Measurements from ENCODE around the gene TMEM9. TPM values are rescaled to one million over a fixed set of nuclear protein-coding genes. Genes with fewer than 3 reads are reported as not detected.

Gene TMEM9
- total and polyA plus RNA-seq, 2 of the 8 experiments (the other 6 are each of a cell fraction or from before 2014, with no cell fraction given): 79.9 to 181 TPM

DNA sequence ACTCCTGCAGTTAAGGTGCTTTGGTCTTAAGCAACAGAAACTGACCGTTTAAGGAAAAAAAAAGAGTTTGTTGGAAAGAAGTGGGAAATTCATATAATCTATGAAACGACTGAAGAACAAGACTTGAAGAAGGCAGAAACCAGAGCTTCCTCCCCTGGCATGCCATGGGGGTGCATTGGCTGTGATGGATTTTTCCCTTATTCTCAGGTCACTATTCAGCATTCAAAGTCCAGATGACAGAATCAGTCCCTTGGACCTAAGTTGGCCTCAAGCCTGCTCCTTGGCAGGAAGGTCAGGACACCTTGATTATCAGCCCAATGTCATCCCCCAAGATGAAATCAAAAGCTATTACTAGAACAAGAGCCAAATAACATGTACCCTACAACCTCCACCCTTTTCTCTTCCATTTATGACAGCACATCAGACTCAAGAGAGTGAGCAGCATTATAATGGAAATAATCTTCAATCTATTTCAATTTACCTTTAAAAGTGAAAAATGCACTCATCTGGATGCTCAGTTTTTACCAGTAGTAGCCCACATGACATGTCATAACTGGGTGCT, 15.8 kb upstream of the TMEM9 start:
- H3K9me3 ChIP-seq (ENCODE audit: insufficient read depth in 2 of 2, low read depth in 1 of 2, low read length in 1 of 2): no peaks in the 10 kb centered on the region
- POLR2A ChIA-PET (ENCODE audit: partially characterized antibody): interaction anchor here (1.3 to 7.1 kb wide), 6 partner anchors 11 to 24 kb away, joined by 3 to 105 read pairs (median 5); partner anchors contain the start of genes IGFN1 and TMEM9
- WGBS, 2 experiments (ENCODE audit: extremely low coverage in 1 of 2, insufficient coverage in 1 of 2, insufficient read length in 1 of 2, insufficient replicate concordance in 2 of 2, low coverage in 1 of 2, low lambda C conversion rate in 2 of 2, missing lambda C conversion rate in 1 of 2): 91% methylated on average over 2 of the region's 2 CpGs; no CpG with 5 or more reads in 1 of the 2 experiments
- no peaks in the 10 kb centered on the region for H4K20me1 ChIP-seq (replicated peaks in 1 of 2; ENCODE audit: control insufficient read depth in 1 of 2, insufficient read depth in 2 of 2, low read length in 2 of 2)
- no peak overlapping the region for H3K56ac ChIP-seq (replicated peaks; ENCODE audit: insufficient read length, low read depth, low read length)
- no peaks in the 10 kb centered on the region for H3K36me3 ChIP-seq (ENCODE audit: control insufficient read depth in 2 of 4, insufficient read depth in 4 of 4, low read length in 3 of 4)
- no peak overlapping the region for H2AFZ ChIP-seq (ENCODE audit: low read length)
- no peaks in the 10 kb centered on the region for H3K79me1 ChIP-seq (ENCODE audit: low read depth, low read length)
- H2BK5ac ChIP-seq (ENCODE audit: low read depth, low read length): no peak overlapping the region
- no peak overlapping the region for H3K27ac ChIP-seq (ENCODE audit: low read depth, low read length)
- no peak for DNase-seq (ENCODE audit: low read depth in 1 of 2, low spot score in 2 of 2)
- H3K18ac ChIP-seq (ENCODE audit: extremely low read depth, low read length): 0 out of 2 replicates have a peak overlapping the region, but pooled peaks have one; percentile 94
- H3K23ac ChIP-seq (ENCODE audit: insufficient read length): no peak overlapping the region
- H4K91ac ChIP-seq (replicated peaks; ENCODE audit: insufficient read length, low read length): no peak overlapping the region
- peaks cover 5% of the 10 kb centered on the region; the same call in 1 of the 2 replicates for H3K23me2 ChIP-seq (ENCODE audit: low read depth, low read length)
- no peak overlapping the region for H4K5ac ChIP-seq (ENCODE audit: insufficient read length, low read depth, low read length)
- no peak for TF ChIP-seq SP2 (IDR thresholded peaks at IDR 0.05; ENCODE audit: low read length)
- no peak for TF ChIP-seq NANOG (IDR thresholded peaks at IDR 0.05; ENCODE audit: insufficient read depth, low read depth, low read length, poor library complexity, severe bottlenecking)
- no peak for TF ChIP-seq PHF8 (conservative IDR thresholded peaks at IDR 0.05; ENCODE audit: low read depth, low read length)
- no peak for TF ChIP-seq FOSL1 (IDR thresholded peaks at IDR 0.05; ENCODE audit: insufficient read depth, low read depth, low read length)
- no peak for TF ChIP-seq KDM4A (IDR thresholded peaks at IDR 0.05; ENCODE audit: low read depth, low read length, severe bottlenecking)
- no peak for TF ChIP-seq SAP30 (IDR thresholded peaks at IDR 0.05; ENCODE audit: insufficient read depth, insufficient replicate concordance, low read length)
- no peak for TF ChIP-seq HDAC6 (IDR thresholded peaks at IDR 0.05; ENCODE audit: low read depth, low read length)
- no peak for TF ChIP-seq EGR1 (IDR thresholded peaks at IDR 0.05; ENCODE audit: borderline replicate concordance, low read depth, low read length)
- H3K9ac ChIP-seq (replicated peaks in 1 of 4; ENCODE audit: extremely low read depth in 1 of 4, low read depth in 3 of 4, low read length in 3 of 4): peak overlapping the region in 1 of 4 experiments; percentile 41; a peak in 1 of 7 replicates
- no peak overlapping the region for H2BK15ac ChIP-seq (ENCODE audit: low read length)
- H2BK20ac ChIP-seq (ENCODE audit: low read length): no peak overlapping the region; the same call in 1 of the 2 replicates
- no peaks in the 10 kb centered on the region for H3K79me2 ChIP-seq (ENCODE audit: control insufficient read depth in 1 of 2, insufficient read depth in 2 of 2, low read length in 2 of 2)
- peak overlapping the region; percentile 86; the same call in 1 of the 2 replicates for H2BK12ac ChIP-seq (ENCODE audit: low read depth, low read length)
- H3K4ac ChIP-seq (replicated peaks; ENCODE audit: insufficient read length, low read depth, low read length): no peak overlapping the region
- no peak overlapping the region for H3K14ac ChIP-seq (ENCODE audit: insufficient read length)
- peaks cover 5 to 10% (median 8%) of the 10 kb centered on the region in 4 experiments; a peak in 6 of 7 replicates for H3K4me1 ChIP-seq (replicated peaks in 1 of 4; ENCODE audit: control insufficient read depth in 3 of 4, insufficient read depth in 4 of 4, low read length in 3 of 4)
- H2BK120ac ChIP-seq (replicated peaks; ENCODE audit: low read depth, low read length): no peak overlapping the region
- H3K4me2 ChIP-seq (ENCODE audit: insufficient read depth in 1 of 2, low read depth in 2 of 2, low read length in 2 of 2): peak overlapping the region; percentile 76 to 98
- H3K27me3 ChIP-seq (replicated peaks in 1 of 4; ENCODE audit: control insufficient read depth in 3 of 4, extremely low read depth in 1 of 4, insufficient read depth in 3 of 4, low read length in 3 of 4): peaks cover 0 to 6% (median 4%) of the 10 kb centered on the region in 4 experiments; a peak in 3 of 7 replicates
- H3K4me3 ChIP-seq (ENCODE audit: extremely low read depth in 1 of 4, insufficient read depth in 2 of 4, low read depth in 3 of 4, low read length in 4 of 4): peak overlapping the region in 2 of 4 experiments; percentile 60 to 76; a peak in 4 of 8 replicates
- CTCF ChIA-PET (ENCODE audit: partially characterized antibody): interaction anchor here (1.6 to 3.4 kb wide), 7 partner anchors 10 to 45 kb away, joined by 5 to 14 read pairs (median 10); partner anchors contain the start of gene TMEM9
- no peak overlapping the region for H4K8ac ChIP-seq (ENCODE audit: extremely low read depth, insufficient read depth, low read length)
- peak overlapping the region; percentile 87; the same call in 1 of the 2 replicates for H2AK5ac ChIP-seq (ENCODE audit: low read depth, low read length)
- FAIRE-seq: no peak
